Measurements from ENCODE around the gene ZDHHC3. TPM values are rescaled to one million over a fixed set of nuclear protein-coding genes. Genes with fewer than 3 reads are reported as not detected.
"Not testable (repeated sequence)": the region's sequence is repeated elsewhere in the genome, so short reads cannot be mapped to it uniquely, and the experiment has no call there.

Gene ZDHHC3
- total and polyA plus RNA-seq, 12 donors = 30.1 to 148 (median 95.8) TPM

DNA sequence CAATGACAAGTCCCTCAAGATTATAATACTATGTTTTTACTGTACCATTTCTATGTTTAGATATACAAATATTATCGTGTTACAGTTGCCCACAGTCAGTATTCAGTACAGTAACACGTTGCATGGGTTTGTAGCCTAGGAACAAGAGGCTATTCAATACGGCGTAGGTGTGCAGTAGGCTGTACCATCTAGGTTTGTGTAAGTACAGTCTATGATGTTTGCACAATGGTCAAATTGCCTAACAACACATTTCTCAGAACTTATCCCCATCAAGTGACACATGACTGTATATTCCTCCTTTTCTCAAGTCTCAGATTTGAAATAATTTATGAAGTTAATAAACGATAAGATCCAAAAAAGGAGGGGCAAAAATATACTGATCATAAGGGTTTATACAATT lies 21.7 kb downstream of the ZDHHC3 start:
- intact Hi-C loops (cut with DNase I) = no loop called here
- Histone ChIP-seq H3K27me3 (no peaks in the 10 kb centered on the region), H3K4me1 (replicated peaks in 1 of 2) (peaks cover 0 to 10% of the 10 kb centered on the region in 2 donors), H3K9me3 (replicated peaks in 1 of 3) (no peaks in the 10 kb centered on the region), H3K27ac (no peak overlapping the region), H3K4me3 (no peak overlapping the region), H3K36me3 (replicated peaks in 1 of 2) (peaks cover 0 to 7% of the 10 kb centered on the region in 2 donors)
- no peak for TF ChIP-seq POLR2A (IDR thresholded peaks at IDR 0.05)
- TF ChIP-seq, protein P1, sequence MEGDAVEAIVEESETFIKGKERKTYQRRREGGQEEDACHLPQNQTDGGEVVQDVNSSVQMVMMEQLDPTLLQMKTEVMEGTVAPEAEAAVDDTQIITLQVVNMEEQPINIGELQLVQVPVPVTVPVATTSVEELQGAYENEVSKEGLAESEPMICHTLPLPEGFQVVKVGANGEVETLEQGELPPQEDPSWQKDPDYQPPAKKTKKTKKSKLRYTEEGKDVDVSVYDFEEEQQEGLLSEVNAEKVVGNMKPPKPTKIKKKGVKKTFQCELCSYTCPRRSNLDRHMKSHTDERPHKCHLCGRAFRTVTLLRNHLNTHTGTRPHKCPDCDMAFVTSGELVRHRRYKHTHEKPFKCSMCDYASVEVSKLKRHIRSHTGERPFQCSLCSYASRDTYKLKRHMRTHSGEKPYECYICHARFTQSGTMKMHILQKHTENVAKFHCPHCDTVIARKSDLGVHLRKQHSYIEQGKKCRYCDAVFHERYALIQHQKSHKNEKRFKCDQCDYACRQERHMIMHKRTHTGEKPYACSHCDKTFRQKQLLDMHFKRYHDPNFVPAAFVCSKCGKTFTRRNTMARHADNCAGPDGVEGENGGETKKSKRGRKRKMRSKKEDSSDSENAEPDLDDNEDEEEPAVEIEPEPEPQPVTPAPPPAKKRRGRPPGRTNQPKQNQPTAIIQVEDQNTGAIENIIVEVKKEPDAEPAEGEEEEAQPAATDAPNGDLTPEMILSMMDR (IDR thresholded peaks at IDR 0.05) = no peak
- no peak for DNase-seq
- 86 to 91% (median 87%) methylated on average over 5 of the region's 5 CpGs for WGBS, 4 donors

DNA sequence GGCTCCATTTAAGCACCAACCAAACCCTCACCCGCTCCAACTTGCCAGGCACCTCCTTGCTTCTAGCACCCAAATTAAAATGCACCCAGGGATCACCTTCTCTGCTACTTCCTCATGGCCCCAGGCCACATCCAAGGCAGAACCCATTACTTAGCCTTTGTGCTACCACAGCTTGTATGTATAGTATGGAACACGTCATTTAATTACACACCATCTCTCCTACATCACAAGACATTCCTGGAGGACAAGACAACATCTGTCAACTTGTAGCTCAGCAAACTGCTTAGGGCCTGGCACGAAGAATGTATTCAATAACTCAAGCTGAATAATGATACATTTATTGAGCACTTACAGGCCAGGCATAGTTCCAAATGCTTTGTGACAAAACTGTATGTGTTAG lies 23.3 kb downstream of the ZDHHC3 start:
- 93 to 97% (median 97%) methylated on average over 3 of the region's 3 CpGs for WGBS, 4 donors

DNA sequence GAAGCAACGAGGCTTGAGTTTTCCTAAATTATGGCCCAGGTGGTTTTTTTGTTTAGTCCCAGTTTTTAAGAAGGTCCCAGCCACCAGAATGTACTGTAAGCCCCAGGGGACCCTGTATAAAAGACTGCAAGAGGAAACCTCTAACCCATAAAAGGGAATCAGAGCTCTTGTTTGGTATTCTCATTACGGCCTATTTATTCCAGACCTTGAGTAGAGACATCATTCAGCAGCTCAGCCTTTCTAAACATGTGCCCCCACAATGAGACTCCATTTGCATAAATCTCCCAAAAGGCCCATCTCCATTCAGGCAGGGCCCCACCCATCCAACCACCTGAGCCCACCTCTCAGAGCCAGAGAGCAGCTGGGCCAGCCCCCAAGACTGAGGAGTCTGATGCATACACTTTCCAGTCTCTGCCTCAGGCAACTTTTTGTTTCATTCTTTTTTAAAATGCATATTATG lies 25.7 kb downstream of the ZDHHC3 start:
- Histone ChIP-seq H3K36me3 (replicated peaks in 1 of 2) (no peaks in the 10 kb centered on the region), H3K9me3 (replicated peaks in 1 of 3) (no peaks in the 10 kb centered on the region), H3K27ac (no peak overlapping the region), H3K27me3 (no peaks in the 10 kb centered on the region), H3K4me3 (no peak overlapping the region), H3K4me1 (replicated peaks in 1 of 2) (peaks cover 0 to 5% of the 10 kb centered on the region in 2 donors)
- TF ChIP-seq, protein P1 (IDR thresholded peaks at IDR 0.05) = no peak
- TF ChIP-seq POLR2A (IDR thresholded peaks at IDR 0.05) = no peak
- 76 to 91% (median 90%) methylated on average over 2 of the region's 2 CpGs for WGBS, 4 donors
- intact Hi-C loops (cut with DNase I) = no loop called here
- DNase-seq = no peak

More for the DNA sequence above, 23.3 kb downstream of the ZDHHC3 start:
- DNase-seq = no peak
- Histone ChIP-seq H3K9me3 (replicated peaks in 1 of 3) (no peaks in the 10 kb centered on the region), H3K27ac (no peak overlapping the region), H3K4me3 (no peak overlapping the region), H3K27me3 (no peaks in the 10 kb centered on the region), H3K36me3 (replicated peaks in 1 of 2) (no peaks in the 10 kb centered on the region), H3K4me1 (replicated peaks in 1 of 2) (peaks cover 0 to 10% of the 10 kb centered on the region in 2 donors)
- intact Hi-C loops (cut with DNase I) = no loop called here
- TF ChIP-seq, protein P1 (IDR thresholded peaks at IDR 0.05) = no peak
- no peak for TF ChIP-seq POLR2A (IDR thresholded peaks at IDR 0.05)

DNA sequence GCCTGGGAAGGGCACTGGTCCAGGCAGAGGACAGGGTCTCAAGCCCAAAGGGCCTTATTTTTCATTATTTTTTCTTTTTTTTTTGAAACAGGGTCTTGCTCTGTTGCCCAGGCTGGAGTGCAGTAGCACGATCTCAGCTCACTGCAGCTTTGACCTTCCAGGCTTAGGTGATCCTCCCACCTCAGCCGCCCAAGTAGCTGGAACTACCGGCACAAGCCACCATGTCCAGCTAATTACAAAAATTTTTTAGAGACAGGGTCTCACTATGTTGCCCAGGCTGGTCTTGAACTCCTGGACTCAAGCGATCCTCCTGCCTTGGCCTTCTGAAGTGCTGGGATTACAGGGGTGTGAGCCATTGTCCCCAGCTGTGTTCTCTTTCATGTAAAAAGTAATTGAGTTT lies 26.2 kb downstream of the ZDHHC3 start:
- H3K27ac ChIP-seq; DNase-seq; H3K4me3 ChIP-seq; H3K4me1 ChIP-seq (replicated peaks in 1 of 2); H3K27me3 ChIP-seq; H3K9me3 ChIP-seq (replicated peaks in 1 of 3); H3K36me3 ChIP-seq (replicated peaks in 1 of 2); intact Hi-C loops (cut with DNase I): not testable (repeated sequence)
- 92 to 100% (median 98%) methylated on average over 4 of the region's 4 CpGs for WGBS, 4 donors

DNA sequence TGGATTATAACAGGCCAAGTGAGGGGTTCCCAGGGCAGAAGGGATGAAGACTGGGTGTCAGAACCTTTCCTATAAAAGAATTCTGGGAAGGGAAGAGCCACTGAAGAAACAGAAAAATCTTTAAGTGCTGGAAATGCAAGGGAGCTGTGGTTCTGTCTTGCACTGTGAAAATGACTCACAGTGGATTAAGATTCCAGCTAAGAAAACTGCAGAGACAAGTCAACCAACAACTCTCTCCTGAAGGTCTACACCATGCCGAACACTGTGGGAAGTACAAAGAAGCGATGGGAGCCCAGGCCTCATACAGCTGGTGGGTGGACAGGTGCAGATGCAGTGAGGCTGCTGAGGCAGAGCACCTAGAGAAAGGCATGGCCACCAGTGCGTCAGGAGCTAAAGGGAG lies 27.7 kb downstream of the ZDHHC3 start:
- H3K9me3 ChIP-seq (replicated peaks in 1 of 3) = no peaks in the 10 kb centered on the region
- H3K36me3 ChIP-seq (replicated peaks in 1 of 2) = peaks cover 0 to 15% of the 10 kb centered on the region in 2 donors
- H3K27ac ChIP-seq = no peak overlapping the region
- no peak overlapping the region for H3K4me3 ChIP-seq
- WGBS, 4 donors = 95 to 99% (median 98%) methylated on average over 3 of the region's 3 CpGs
- no peaks in the 10 kb centered on the region for H3K4me1 ChIP-seq (replicated peaks in 1 of 2)
- no peaks in the 10 kb centered on the region for H3K27me3 ChIP-seq
- intact Hi-C loops (cut with DNase I) = no loop called here
- no peak for DNase-seq
- TF ChIP-seq, protein P1 (IDR thresholded peaks at IDR 0.05) = no peak
- TF ChIP-seq POLR2A (IDR thresholded peaks at IDR 0.05) = no peak

Measured in adrenal gland (tissue), 12 donors.